ENCODE data around the gene AUTS2.

DNA sequence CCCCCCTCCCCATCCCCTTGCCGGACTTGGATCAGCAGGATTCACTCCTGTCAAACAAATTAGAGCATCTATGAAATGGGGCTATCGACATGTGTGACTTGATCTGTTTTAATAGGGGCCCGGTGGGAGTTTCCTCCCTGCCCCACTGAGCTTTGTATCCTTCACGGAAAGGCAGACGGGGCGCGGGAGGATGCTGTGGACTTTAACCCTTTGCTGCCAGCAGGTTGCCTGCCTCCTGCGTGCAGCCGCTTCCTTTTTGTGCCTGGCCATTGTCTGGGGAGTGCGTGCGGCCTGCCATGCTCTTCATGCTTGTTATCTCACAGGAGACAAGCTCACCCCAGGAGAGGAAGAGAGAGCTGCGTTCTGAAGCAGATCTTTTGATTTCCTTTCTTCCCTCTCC lies 1020.9 kb downstream of the AUTS2 start:
- TF ChIP-seq, protein P1, sequence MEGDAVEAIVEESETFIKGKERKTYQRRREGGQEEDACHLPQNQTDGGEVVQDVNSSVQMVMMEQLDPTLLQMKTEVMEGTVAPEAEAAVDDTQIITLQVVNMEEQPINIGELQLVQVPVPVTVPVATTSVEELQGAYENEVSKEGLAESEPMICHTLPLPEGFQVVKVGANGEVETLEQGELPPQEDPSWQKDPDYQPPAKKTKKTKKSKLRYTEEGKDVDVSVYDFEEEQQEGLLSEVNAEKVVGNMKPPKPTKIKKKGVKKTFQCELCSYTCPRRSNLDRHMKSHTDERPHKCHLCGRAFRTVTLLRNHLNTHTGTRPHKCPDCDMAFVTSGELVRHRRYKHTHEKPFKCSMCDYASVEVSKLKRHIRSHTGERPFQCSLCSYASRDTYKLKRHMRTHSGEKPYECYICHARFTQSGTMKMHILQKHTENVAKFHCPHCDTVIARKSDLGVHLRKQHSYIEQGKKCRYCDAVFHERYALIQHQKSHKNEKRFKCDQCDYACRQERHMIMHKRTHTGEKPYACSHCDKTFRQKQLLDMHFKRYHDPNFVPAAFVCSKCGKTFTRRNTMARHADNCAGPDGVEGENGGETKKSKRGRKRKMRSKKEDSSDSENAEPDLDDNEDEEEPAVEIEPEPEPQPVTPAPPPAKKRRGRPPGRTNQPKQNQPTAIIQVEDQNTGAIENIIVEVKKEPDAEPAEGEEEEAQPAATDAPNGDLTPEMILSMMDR (IDR thresholded peaks at IDR 0.05) = no peak
- no peak for TF ChIP-seq POLR2A (IDR thresholded peaks at IDR 0.05)
- TF ChIP-seq POLR2AphosphoS5 (IDR thresholded peaks at IDR 0.05) = no peak

Data from breast epithelium (tissue), 3 donors.